ENCODE data around the gene KLHDC8A.

- TF ChIP-seq POLR2A (IDR thresholded peaks at IDR 0.05): no peak
- TF ChIP-seq, protein P1, sequence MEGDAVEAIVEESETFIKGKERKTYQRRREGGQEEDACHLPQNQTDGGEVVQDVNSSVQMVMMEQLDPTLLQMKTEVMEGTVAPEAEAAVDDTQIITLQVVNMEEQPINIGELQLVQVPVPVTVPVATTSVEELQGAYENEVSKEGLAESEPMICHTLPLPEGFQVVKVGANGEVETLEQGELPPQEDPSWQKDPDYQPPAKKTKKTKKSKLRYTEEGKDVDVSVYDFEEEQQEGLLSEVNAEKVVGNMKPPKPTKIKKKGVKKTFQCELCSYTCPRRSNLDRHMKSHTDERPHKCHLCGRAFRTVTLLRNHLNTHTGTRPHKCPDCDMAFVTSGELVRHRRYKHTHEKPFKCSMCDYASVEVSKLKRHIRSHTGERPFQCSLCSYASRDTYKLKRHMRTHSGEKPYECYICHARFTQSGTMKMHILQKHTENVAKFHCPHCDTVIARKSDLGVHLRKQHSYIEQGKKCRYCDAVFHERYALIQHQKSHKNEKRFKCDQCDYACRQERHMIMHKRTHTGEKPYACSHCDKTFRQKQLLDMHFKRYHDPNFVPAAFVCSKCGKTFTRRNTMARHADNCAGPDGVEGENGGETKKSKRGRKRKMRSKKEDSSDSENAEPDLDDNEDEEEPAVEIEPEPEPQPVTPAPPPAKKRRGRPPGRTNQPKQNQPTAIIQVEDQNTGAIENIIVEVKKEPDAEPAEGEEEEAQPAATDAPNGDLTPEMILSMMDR (IDR thresholded peaks at IDR 0.05): no peak
These were observed 38.3 kb downstream of the KLHDC8A start for GRCh38 chr1:205318231-205318991.
